GM12878 (cell line): ENCODE results near the gene NLGN2. TPM values are rescaled to one million over a fixed set of nuclear protein-coding genes. Genes with fewer than 3 reads are reported as not detected.

Experiments used
- ATAC-seq: fragments of 200-7000 bp; cut with Tn5 transposase; 3 replicates; pipeline ENCODE4 v1.9.1; 2020; ENCODE audit warnings: mild to moderate bottlenecking, moderate library complexity
- BruUV-seq: library from RNA; stranded (reverse); fragments of 400-500 nt; replicated peaks from 2 replicates; lab custom pipeline; 2021; lab: Mats Ljungman, UMichigan
- CTCF ChIA-PET: fragments of 300-600 bp; sonication (Branson Sonifier 250); formaldehyde crosslinking; extraction: SDS; loops from one replicate; lab custom pipeline; 2021; ENCODE audit warnings: inconsistent platforms; lab: Yijun Ruan, JAX
- POLR2A ChIA-PET: fragments of 350-600 bp; formaldehyde crosslinking; extraction: SDS; loops from one replicate; lab custom pipeline; 2021; ENCODE audit warnings: inconsistent platforms; lab: Charles Lee
- RAD21 ChIA-PET: fragments of 300-600 bp; sonication (Branson Sonifier 250); formaldehyde crosslinking; loops from one replicate; lab custom pipeline; 2023; ENCODE audit warnings: antibody characterized with exemption; ENCODE audit not compliant: unreplicated experiment; lab: Charles Lee
- SMC1A ChIA-PET: fragments of 300-600 bp; sonication (Branson Sonifier 250); formaldehyde crosslinking; loops from one replicate; lab custom pipeline; 2023; ENCODE audit not compliant: unreplicated experiment, uncharacterized antibody; lab: Charles Lee
- DNase-seq: peaks from one replicate; pipeline ENCODE4 v3.0.0-alpha.2; 2011; ENCODE audit warnings: low read depth, low spot score
- FAIRE-seq: peaks from 3 replicates; lab custom pipeline; 2011; peaks lifted over from hg19 to GRCh38; lab: Jason Lieb, UNC
- H2AFZ ChIP-seq: 2 replicates; pipeline ENCODE4 v1.6.0; 2011; ENCODE audit warnings: low read depth, low read length, control low read depth; ENCODE audit not compliant: control insufficient read depth
- H3K27ac ChIP-seq: 2 replicates; pipeline ENCODE4 v1.5.1; 2011; ENCODE audit warnings: control low read depth; ENCODE audit not compliant: control insufficient read depth, insufficient read depth
- H3K27me3 ChIP-seq, 2 experiments: replicated peaks in 1 of 2; 2 replicates each; pipeline versions ENCODE4 v1.6.0 to v1.6.1; 2011; ENCODE audit warnings: low read length in 1 of 2; ENCODE audit not compliant: control insufficient read depth in 2 of 2, insufficient read depth in 2 of 2
- H3K36me3 ChIP-seq, 2 experiments: 2 replicates each; pipeline ENCODE4 v1.5.1; 2011; ENCODE audit warnings: low read length in 1 of 2; ENCODE audit not compliant: control insufficient read depth in 2 of 2, insufficient read depth in 2 of 2
- H3K4me1 ChIP-seq: 2 replicates; pipeline ENCODE4 v1.6.1; 2011; ENCODE audit warnings: mild to moderate bottlenecking, low read length, moderate library complexity, mixed read lengths; ENCODE audit not compliant: control insufficient read depth, insufficient read depth
- H3K4me2 ChIP-seq: 2 replicates; pipeline ENCODE4 v1.6.0; 2011; ENCODE audit warnings: control low read depth; ENCODE audit not compliant: control insufficient read depth, insufficient read depth
- H3K4me3 ChIP-seq: fragments of 200-600 bp; sonication (generic); 2 replicates; pipeline ENCODE4 v1.5.1; 2016
- H3K79me2 ChIP-seq: 2 replicates; pipeline ENCODE4 v1.6.0; 2011; ENCODE audit warnings: low read length; ENCODE audit not compliant: control insufficient read depth, insufficient read depth
- H3K9ac ChIP-seq: 2 replicates; pipeline ENCODE4 v1.8.0; 2011; ENCODE audit warnings: low read length, control low read depth, mixed read lengths; ENCODE audit not compliant: control insufficient read depth, insufficient read depth
- H3K9me3 ChIP-seq: replicated peaks from 3 replicates; pipeline ENCODE4 v1.5.1; 2011; ENCODE audit warnings: mild to moderate bottlenecking, low read length; ENCODE audit not compliant: control insufficient read depth, insufficient read depth
- H4K20me1 ChIP-seq: 2 replicates; pipeline ENCODE4 v1.6.0; 2011; ENCODE audit not compliant: control insufficient read depth, insufficient read depth
- BMI1 ChIP-seq: fragments of 450-650 bp; IDR thresholded peaks from 2 replicates; pipeline ENCODE4 v1.6.1; 2016; ENCODE audit warnings: mild to moderate bottlenecking, moderate library complexity, borderline replicate concordance
- CUX1 ChIP-seq: IDR thresholded peaks from 2 replicates; pipeline ENCODE4 v1.6.1; 2012; ENCODE audit warnings: improper control_type of control experiment, low read depth, low read length; ENCODE audit not compliant: insufficient replicate concordance
- E4F1 ChIP-seq: fragments of 450-650 bp; IDR thresholded peaks from 2 replicates; pipeline ENCODE4 v1.6.1; 2018; ENCODE audit warnings: borderline replicate concordance, mild to moderate bottlenecking; ENCODE audit not compliant: partially characterized antibody
- HSF1 ChIP-seq: fragments of 150-350 bp; IDR thresholded peaks from 2 replicates; pipeline ENCODE4 v1.6.1; 2014; ENCODE audit warnings: mild to moderate bottlenecking, low read depth, low read length
- IRF4 ChIP-seq: IDR thresholded peaks from 2 replicates; pipeline ENCODE4 v1.6.1; 2011; ENCODE audit warnings: low read depth, low read length
- MYC ChIP-seq: IDR thresholded peaks from 2 replicates; pipeline ENCODE4 v1.6.1; 2011; ENCODE audit warnings: mild to moderate bottlenecking, low read length, moderate library complexity, inconsistent platforms; ENCODE audit not compliant: insufficient read depth, insufficient replicate concordance, insufficient read length, severe bottlenecking
- RELB ChIP-seq: fragments of 450-650 bp; IDR thresholded peaks from 2 replicates; pipeline ENCODE4 v1.6.1; 2017; ENCODE audit warnings: low read depth, mild to moderate bottlenecking, moderate library complexity
- SP1 ChIP-seq: IDR thresholded peaks from one replicate; pipeline ENCODE4 v1.6.1; 2011; ENCODE audit warnings: low read depth, low read length
- SREBF2 ChIP-seq: IDR thresholded peaks from 2 replicates; pipeline ENCODE4 v1.6.1; 2012; ENCODE audit warnings: mild to moderate bottlenecking, low read length
- ZNF217 ChIP-seq: fragments of 450-650 bp; IDR thresholded peaks from 2 replicates; pipeline ENCODE4 v1.6.1; 2017; ENCODE audit warnings: antibody characterized with exemption, mild to moderate bottlenecking
- ZNF384 ChIP-seq: IDR thresholded peaks from 2 replicates; pipeline ENCODE4 v1.6.1; 2012; ENCODE audit warnings: low read depth, mild to moderate bottlenecking, low read length, improper control_type of control experiment, borderline replicate concordance
- WGBS: methylation state at CpG from one replicate; pipeline ENCODE4 v1.1.6; 2016; ENCODE audit warnings: low lambda C conversion rate; ENCODE audit not compliant: insufficient replicate concordance, insufficient coverage; ENCODE audit errors: missing lambda C conversion rate; 5-methylcytosine and 5-hydroxymethylcytosine counted together
- in situ Hi-C: fragments of 300-500 bp; cut with MboI; formaldehyde crosslinking; loops from 9 replicates; pipeline ENCODE4 v1.14.3; 2018; ENCODE audit warnings: mixed read lengths
- intact Hi-C: fragments of 100-400 bp; cut with micrococcal nuclease; formaldehyde crosslinking; loops from one replicate; pipeline ENCODE4 v1.14.2; 2022; ENCODE audit not compliant: unreplicated experiment
- polyA plus RNA-seq, 11 experiments: library from polyadenylated mRNA; depleted of rRNA in 4 of 11; unstranded in 6 of 11; stranded (reverse) in 5 of 11; fragments of >200 nt; fragmentation: Nextera tagmentation in 4 of 11; fragmentation: Illumina TruSeq in 1 of 11; extraction: Ambion mirVana in 4 of 11; extraction: Trizol in 1 of 11; gene quantifications; 1 replicate in 1 of 11; 2 replicates in 10 of 11; pipeline versions ENCODE4 v1.2.1 to v1.2.3, GENCODE V29; 2011 to 2016; ENCODE audit warnings: inconsistent platforms in 2 of 11, missing spikeins in 2 of 11, low read depth in 1 of 11
- total RNA-seq, 4 experiments: library from RNA; depleted of rRNA in 3 of 4; stranded (reverse); fragments of >200 nt in 3 of 4; fragmentation: Illumina TruSeq in 1 of 4; extraction: Trizol in 1 of 4; gene quantifications; 2 replicates each; pipeline versions ENCODE4 v1.2.1 to v1.2.3, GENCODE V29; 2013 to 2021

The NLGN2 gene
- total and polyA plus RNA-seq, 10 of the 15 experiments (the other 5 are each of a cell fraction or from before 2014, with no cell fraction given): 0.02 to 0.87 (median 0.11) TPM; not detected in 2

- TF ChIP-seq HSF1 (no peak), SP1 (no peak)
- TF ChIP-seq, all 136 proteins: peak for 0
Observed at GRCh38 chr17:7429722-7430121, 22.1 kb downstream of the NLGN2 start (continued).

GRCh38 chr17:7431231-7431630 lies 23.6 kb downstream of the NLGN2 start:
- H3K4me2 ChIP-seq: no peak overlapping the region
- DNase-seq (no peak), ATAC-seq (no peak), FAIRE-seq (no peak)
- no peaks in the 10 kb centered on the region for H3K27me3 ChIP-seq
- ChIA-PET POLR2A (interaction anchor here (0.5 kb wide), 1 partner anchor 21 kb away, joined by 4 read pairs; no protein-coding TSS in a partner anchor), SMC1A (no interaction called here), RAD21 (no interaction called here), CTCF (interaction anchor here (0.6 kb wide), 1 partner anchor 16 kb away, joined by 3 read pairs; no protein-coding TSS in a partner anchor)
- intact Hi-C loops (loop anchor here (10.0 kb wide), 1 partner anchor 386 kb away; the partner anchor contains the start of gene SLC16A11), in situ Hi-C loops (no loop called here)
- no peak overlapping the region for H3K9ac ChIP-seq
- H3K79me2 ChIP-seq: peaks cover 2% of the 10 kb centered on the region; the same call in 1 of the 2 replicates
- no TSS peak for BruUV-seq
- 0% methylated on average over 1 of the region's 1 CpG for WGBS
- no peak overlapping the region for H2AFZ ChIP-seq
- no peak overlapping the region for H3K27ac ChIP-seq
- H3K9me3 ChIP-seq: no peaks in the 10 kb centered on the region
- peaks cover 2% of the 10 kb centered on the region for H3K4me1 ChIP-seq
- no peak overlapping the region for H3K4me3 ChIP-seq
- no peaks in the 10 kb centered on the region for H4K20me1 ChIP-seq
- H3K36me3 ChIP-seq: no peaks in the 10 kb centered on the region
- TF ChIP-seq ZNF217 (no peak), IRF4 (no peak), BMI1 (no peak), E4F1 (no peak), RELB (no peak), ZNF384 (no peak), MYC (no peak), SREBF2 (no peak), CUX1 (no peak)
